IPS-18a (cell line): Measurements from ENCODE around the gene SPTB.

Source experiments
- H3K27ac ChIP-seq: one replicate; pipeline ENCODE4 v1.5.1; 2013; ENCODE audit warnings: low read length
- H3K27me3 ChIP-seq: one replicate; pipeline ENCODE4 v1.6.1; 2013; ENCODE audit warnings: mild to moderate bottlenecking, low read length; ENCODE audit not compliant: control insufficient read depth, insufficient read depth
- H3K36me3 ChIP-seq: one replicate; pipeline ENCODE4 v1.6.1; 2013; ENCODE audit warnings: low read depth, low read length; ENCODE audit not compliant: control insufficient read depth
- H3K4me1 ChIP-seq: one replicate; pipeline ENCODE4 v1.6.1; 2013; ENCODE audit warnings: low read depth, low read length; ENCODE audit not compliant: control insufficient read depth
- H3K4me3 ChIP-seq: one replicate; pipeline ENCODE4 v1.5.1; 2013; ENCODE audit warnings: low read length
- H3K9ac ChIP-seq: one replicate; pipeline ENCODE4 v1.6.1; 2013; ENCODE audit warnings: mild to moderate bottlenecking, low read length, moderate library complexity
- H3K9me3 ChIP-seq: one replicate; pipeline ENCODE4 v1.6.1; 2013; ENCODE audit warnings: low read depth, low read length; ENCODE audit not compliant: control insufficient read depth

Gene SPTB

DNA sequence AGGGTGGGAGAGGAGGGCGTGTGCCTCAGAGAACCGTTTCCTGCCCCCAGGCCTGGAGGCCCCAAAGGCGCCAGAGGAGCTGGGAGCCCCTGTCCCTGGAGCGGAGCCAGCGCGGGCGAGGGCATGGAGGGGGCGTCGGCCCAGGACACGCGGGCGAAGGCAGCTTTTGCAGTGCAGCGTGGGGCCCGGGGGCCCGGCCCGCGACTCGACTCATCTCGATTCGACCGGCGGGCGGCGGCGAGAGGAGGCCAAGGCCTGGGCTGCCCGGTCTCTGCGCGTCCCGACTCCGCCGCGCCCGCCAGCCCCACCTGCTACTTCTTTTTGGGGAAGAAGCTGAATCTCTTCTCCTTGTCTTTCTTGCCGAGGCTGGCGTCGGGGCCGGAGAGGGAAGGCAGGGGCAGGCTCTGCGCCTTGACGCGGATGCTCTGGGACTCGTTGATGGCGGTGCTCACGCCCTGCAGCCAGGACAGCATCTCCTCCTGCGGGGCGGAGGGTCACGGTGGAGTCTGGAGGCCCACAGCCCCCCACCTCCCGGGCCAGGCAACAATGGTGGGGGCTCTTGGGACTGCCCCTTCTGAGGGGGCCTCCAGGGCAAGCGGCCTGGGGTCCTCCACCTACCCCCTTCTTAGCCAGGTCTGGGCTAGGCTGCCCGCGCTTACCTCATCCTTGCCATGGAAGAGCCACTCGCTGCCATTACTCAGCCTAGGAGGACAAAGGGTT, 130.6 kb downstream of the SPTB start:
- no peaks in the 10 kb centered on the region for H3K27me3 ChIP-seq
- no peaks in the 10 kb centered on the region for H3K4me1 ChIP-seq
- H3K9me3 ChIP-seq = no peaks in the 10 kb centered on the region
- H3K27ac ChIP-seq = no peak overlapping the region
- H3K4me3 ChIP-seq = no peak overlapping the region
- no peak overlapping the region for H3K9ac ChIP-seq
- peaks cover 28% of the 10 kb centered on the region for H3K36me3 ChIP-seq

DNA sequence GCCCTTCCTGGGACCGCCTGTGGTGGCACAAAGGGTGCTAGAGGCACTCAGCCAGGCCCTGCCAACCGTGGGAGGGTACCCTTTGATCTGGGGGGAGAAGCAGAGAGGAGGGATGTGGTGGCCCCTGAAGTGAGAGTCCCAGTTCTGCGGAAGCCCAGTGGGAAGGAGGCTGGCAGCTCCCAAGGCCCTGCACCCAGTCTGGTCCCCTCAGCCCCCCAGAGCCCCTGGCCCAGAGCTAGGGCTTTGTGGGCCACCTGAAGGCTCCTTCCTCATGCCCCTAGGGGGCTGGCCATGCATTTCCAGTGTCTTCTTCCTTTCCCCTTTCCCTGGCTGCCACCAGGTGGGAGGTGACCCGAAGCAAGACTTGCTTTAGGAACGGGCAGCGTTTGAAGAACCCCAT, 131.2 kb downstream of the SPTB start:
- H3K27ac ChIP-seq = no peak overlapping the region
- no peak overlapping the region for H3K9ac ChIP-seq

DNA sequence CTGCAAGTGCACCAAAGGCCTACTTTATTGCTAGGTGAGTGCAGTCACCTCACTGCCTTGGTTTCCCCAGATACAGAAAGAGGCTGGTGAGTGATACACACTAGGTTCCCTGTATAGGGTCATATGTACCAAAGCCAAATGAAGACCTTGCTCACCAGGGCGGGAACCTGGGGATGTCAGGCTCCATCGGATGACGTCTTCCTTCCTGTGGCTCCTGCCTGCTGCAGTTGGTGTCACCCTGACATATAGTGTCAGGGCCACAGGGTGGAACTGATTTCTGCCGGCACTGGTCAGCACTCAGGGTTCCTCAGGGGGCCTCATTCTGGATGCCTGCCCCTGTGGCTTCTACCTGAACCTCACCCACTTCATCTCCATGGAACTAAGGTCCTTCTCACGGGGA, 132.4 kb downstream of the SPTB start:
- no peaks in the 10 kb centered on the region for H3K9me3 ChIP-seq
- H3K4me1 ChIP-seq = no peaks in the 10 kb centered on the region
- H3K36me3 ChIP-seq = peaks cover 46% of the 10 kb centered on the region
- no peak overlapping the region for H3K27ac ChIP-seq
- no peaks in the 10 kb centered on the region for H3K27me3 ChIP-seq
- no peak overlapping the region for H3K4me3 ChIP-seq
- H3K9ac ChIP-seq = no peak overlapping the region

More for the DNA sequence above, 131.2 kb downstream of the SPTB start:
- H3K36me3 ChIP-seq = peaks cover 35% of the 10 kb centered on the region
- no peak overlapping the region for H3K4me3 ChIP-seq
- H3K27me3 ChIP-seq = no peaks in the 10 kb centered on the region
- no peaks in the 10 kb centered on the region for H3K9me3 ChIP-seq
- H3K4me1 ChIP-seq = no peaks in the 10 kb centered on the region

DNA sequence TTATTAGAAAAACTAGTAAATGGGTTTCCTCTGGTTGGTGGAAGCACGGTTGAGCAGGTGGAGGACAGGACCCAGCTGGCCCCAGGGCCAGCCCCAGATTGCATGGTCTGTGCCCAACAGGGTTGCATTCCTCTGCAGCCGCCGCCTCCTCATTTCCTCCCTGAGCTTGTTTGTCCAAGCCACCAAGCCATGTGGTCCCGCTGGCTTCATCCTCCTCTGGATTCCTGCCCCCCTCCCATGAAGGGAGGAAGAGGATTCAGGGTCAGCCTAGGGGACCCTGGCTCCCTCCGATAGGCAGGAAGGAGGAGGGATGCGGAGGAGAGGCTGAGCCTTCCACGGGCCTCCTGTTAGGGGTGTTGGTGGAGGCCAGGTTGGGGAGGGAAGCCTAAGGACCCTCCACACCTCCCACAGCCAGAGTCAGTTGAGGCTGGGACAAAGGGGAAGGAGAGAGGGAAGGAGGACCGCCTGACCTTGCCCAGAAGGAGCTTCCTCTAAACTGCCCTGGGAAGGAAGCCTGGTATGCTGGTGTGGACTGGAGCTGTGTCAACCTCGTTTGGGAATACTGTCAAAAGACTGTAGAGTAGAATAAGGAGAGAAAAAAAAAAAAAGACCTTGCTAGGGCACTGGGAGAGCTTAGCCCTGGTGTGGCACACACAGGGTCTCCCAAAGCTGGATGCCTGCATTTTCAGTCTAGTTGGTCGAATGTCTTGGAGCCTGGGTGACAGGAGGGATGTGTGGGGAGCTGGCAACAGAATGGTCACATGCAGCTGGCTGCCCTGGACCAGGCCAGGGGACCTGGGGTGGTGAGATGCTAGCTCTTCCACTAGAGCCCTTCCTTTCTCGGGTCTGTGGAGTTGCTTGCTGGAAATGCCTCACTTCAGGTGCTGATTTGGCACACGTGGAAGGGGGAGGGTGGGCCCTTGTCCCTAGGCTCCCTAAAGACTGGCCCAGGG, 133.1 kb downstream of the SPTB start:
- Histone ChIP-seq H3K36me3 (peaks cover 53% of the 10 kb centered on the region), H3K27ac (no peak overlapping the region), H3K4me3 (no peak overlapping the region), H3K9ac (no peak overlapping the region), H3K27me3 (no peaks in the 10 kb centered on the region), H3K9me3 (no peaks in the 10 kb centered on the region), H3K4me1 (no peaks in the 10 kb centered on the region)

DNA sequence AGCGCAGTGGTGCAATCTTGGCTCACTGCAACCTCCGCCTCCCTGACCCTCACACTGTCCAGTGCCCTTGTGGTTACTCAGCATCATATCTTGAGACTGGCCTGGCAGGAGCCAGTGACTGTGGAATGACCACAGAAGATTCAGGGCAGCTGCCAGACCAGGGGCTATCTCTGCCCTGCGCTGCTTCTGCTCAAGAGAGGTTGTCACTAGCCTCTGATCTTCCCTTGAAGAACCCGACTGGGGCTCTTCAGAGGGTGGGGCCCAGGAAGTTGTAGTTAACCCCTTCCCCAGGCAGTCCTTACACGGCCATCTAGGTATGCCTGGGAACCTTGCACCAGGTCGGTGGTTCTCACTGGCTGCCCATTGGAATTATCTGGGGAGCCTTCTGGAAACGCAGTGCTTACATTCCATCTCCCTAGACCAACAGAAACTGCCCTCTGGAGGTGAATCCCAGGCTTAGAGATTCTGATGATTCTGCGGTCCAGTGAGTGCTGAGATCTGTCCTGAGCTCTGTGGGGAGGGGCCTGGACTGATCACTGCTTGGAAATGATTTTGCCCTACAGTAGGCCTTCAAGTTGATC, 134.1 kb downstream of the SPTB start:
- no peaks in the 10 kb centered on the region for H3K9me3 ChIP-seq
- no peak overlapping the region for H3K9ac ChIP-seq
- peaks cover 63% of the 10 kb centered on the region for H3K36me3 ChIP-seq
- no peaks in the 10 kb centered on the region for H3K27me3 ChIP-seq
- H3K4me1 ChIP-seq = no peaks in the 10 kb centered on the region
- H3K27ac ChIP-seq = no peak overlapping the region
- H3K4me3 ChIP-seq = no peak overlapping the region

DNA sequence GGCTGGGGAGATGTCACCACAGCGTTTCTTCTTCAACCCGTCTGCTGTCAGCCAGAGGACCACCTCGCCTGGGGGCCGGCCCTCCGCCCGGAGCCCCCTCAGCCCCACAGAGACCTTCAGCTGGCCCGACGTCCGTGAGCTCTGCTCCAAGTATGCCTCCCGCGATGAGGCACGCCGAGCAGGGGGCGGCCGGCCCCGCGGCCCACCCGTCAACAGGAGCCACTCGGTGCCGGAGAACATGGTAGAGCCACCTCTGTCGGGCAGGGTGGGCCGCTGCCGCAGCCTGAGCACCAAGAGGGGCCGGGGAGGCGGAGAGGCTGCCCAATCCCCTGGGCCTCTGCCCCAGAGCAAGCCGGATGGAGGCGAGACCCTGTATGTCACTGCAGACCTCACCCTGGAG, 136.6 kb downstream of the SPTB start:
- Histone ChIP-seq H3K4me3 (no peak overlapping the region), H3K4me1 (no peaks in the 10 kb centered on the region), H3K9me3 (no peaks in the 10 kb centered on the region), H3K27me3 (no peaks in the 10 kb centered on the region), H3K36me3 (peaks cover 79% of the 10 kb centered on the region), H3K9ac (no peak overlapping the region), H3K27ac (no peak overlapping the region)

DNA sequence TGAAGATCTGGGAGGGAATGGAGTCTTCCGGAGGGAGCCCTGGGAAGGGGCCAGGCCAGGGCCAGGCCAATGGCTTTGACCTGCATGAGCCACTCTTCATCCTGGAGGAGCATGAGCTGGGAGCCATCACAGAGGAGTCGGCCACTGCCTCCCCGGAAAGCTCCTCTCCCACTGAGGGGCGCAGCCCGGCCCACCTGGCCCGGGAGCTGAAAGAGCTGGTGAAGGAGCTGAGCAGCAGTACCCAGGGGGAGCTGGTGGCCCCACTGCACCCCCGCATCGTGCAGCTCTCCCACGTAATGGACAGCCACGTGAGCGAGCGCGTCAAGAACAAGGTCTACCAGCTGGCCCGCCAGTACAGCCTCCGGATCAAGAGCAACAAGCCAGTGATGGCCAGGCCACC, 137.7 kb downstream of the SPTB start:
- Histone ChIP-seq H3K36me3 (peaks cover 80% of the 10 kb centered on the region), H3K27ac (no peak overlapping the region), H3K9me3 (no peaks in the 10 kb centered on the region), H3K4me1 (no peaks in the 10 kb centered on the region), H3K4me3 (no peak overlapping the region), H3K27me3 (no peaks in the 10 kb centered on the region), H3K9ac (no peak overlapping the region)

DNA sequence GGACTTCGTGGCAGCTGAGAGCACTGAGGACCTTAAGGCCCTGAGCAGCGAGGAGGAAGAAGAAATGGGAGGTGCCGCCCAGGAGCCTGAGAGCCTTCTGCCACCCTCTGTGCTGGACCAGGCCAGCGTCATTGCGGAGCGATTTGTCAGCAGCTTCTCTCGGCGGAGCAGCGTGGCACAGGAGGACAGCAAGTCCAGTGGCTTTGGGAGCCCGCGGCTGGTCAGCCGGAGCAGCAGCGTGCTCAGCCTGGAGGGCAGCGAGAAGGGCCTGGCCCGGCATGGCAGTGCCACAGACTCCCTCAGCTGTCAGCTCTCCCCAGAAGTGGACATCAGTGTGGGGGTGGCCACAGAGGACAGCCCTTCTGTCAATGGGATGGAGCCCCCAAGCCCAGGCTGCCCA, 138.5 kb downstream of the SPTB start:
- Histone ChIP-seq H3K9me3 (no peaks in the 10 kb centered on the region), H3K36me3 (peaks cover 76% of the 10 kb centered on the region), H3K4me1 (peaks cover 5% of the 10 kb centered on the region), H3K27me3 (no peaks in the 10 kb centered on the region), H3K9ac (no peak overlapping the region), H3K27ac (no peak overlapping the region), H3K4me3 (no peak overlapping the region)

DNA sequence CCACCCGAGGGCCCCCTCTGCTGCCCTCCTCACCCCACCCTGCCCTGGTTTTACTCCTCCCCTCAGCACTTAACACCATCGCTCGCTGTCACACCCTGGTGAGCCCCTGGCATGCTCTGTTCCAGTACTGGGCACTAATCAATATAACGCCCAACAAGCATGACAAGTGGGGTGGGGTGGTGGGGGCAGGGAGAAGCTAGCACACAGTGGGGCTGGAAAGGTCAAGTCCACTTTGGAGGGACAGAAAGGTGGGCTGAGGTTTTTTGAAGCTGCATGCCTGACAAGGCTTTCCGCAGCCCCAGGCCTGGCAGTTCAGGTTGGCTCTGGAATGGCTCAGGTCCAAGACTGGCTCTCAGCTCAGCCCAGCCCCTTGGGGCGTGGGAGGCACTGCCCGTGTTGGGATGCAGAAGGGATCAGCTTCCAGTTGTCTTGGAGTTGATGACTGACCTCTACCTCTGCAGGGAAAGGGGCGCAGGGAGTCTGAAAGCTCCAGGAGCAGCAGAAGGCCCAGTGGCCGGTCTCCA, 141.4 kb downstream of the SPTB start:
- Histone ChIP-seq H3K36me3 (peaks cover 67% of the 10 kb centered on the region), H3K27me3 (no peaks in the 10 kb centered on the region), H3K27ac (no peak overlapping the region), H3K4me1 (peaks cover 9% of the 10 kb centered on the region), H3K4me3 (no peak overlapping the region), H3K9me3 (no peaks in the 10 kb centered on the region), H3K9ac (no peak overlapping the region)

DNA sequence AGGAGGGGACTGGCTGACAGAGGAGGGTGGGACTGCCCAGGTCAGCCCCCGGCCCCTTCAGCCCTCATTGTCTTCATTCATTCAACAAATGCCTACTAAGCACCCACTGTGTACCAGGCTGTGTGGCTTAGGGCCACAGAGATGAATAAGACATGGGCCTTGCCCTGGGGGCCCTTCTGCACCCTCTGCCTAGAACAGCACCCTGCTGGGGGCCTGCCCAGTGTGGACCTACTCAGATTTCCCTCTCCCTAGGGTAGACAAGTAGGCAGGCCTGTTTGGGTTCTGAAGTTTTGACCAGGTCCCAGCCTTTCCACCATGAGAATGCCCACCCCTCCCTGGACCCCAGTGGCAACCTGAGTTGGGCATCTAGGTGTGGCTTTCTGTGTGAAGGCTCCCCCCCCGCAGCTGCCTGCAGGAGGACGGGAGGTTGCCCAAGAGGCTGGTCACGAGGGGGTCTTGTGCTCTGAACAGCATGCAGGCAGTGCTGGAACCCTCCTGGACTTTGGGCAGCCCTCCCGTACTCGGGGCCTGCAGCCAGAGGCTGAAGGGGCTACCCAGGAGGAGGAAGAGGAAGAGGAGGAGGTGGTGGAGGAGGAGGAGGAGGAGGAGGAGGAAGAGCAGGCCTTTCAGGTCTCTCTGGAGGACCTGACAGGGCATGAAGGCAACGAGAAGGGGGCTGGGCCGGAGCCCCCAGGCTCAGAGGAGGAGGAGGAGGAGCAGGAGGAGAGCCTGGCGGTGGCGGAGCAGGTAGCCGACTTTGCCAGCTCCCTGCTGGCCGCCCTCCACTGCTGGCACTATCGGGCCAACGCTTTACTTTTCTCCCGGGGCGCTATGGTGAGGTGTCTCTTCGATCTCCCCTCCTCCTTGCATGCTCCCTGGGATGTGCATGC, 142.1 kb downstream of the SPTB start:
- H3K27me3 ChIP-seq = no peaks in the 10 kb centered on the region
- peaks cover 9% of the 10 kb centered on the region for H3K4me1 ChIP-seq
- no peaks in the 10 kb centered on the region for H3K9me3 ChIP-seq
- no peak overlapping the region for H3K9ac ChIP-seq
- peaks cover 64% of the 10 kb centered on the region for H3K36me3 ChIP-seq
- no peak overlapping the region for H3K27ac ChIP-seq
- H3K4me3 ChIP-seq = no peak overlapping the region
